Measurements from ENCODE around the gene CRHR2.

CRHR2 gene

GRCh38 chr7:30664184-30664885, 17.9 kb downstream of the CRHR2 start:
- no peak for TF ChIP-seq CTCF (IDR thresholded peaks at IDR 0.05)

GRCh38 chr7:30663414-30663813, 18.8 kb downstream of the CRHR2 start:
- TF ChIP-seq CTCF (IDR thresholded peaks at IDR 0.05) = no peak

GRCh38 chr7:30662431-30662939, 19.8 kb downstream of the CRHR2 start:
- no peak for TF ChIP-seq CTCF (IDR thresholded peaks at IDR 0.05)

GRCh38 chr7:30661926-30662325, 20.3 kb downstream of the CRHR2 start:
- TF ChIP-seq CTCF (IDR thresholded peaks at IDR 0.05) = no peak

- TF ChIP-seq CTCF (IDR thresholded peaks at IDR 0.05) = no peak
Measured at GRCh38 chr7:30660331-30661255, 21.7 kb downstream of the CRHR2 start.

GRCh38 chr7:30659312-30659711, 22.9 kb downstream of the CRHR2 start:
- TF ChIP-seq CTCF (IDR thresholded peaks at IDR 0.05) = no peak

GRCh38 chr7:30658479-30659074, 23.7 kb downstream of the CRHR2 start:
- TF ChIP-seq CTCF (IDR thresholded peaks at IDR 0.05) = no peak
